Measurements from ENCODE around the gene ALDH18A1. TPM values are rescaled to one million over a fixed set of nuclear protein-coding genes. Genes with fewer than 3 reads are reported as not detected.
"Not testable (repeated sequence)": the region's sequence is repeated elsewhere in the genome, so short reads cannot be mapped to it uniquely, and the experiment has no call there.

Gene ALDH18A1
- total RNA-seq, 1 donor from 2014 or later: 11.1 TPM

- Histone ChIP-seq H3K4me1 (no peaks in the 10 kb centered on the region), H3K27ac (replicated peaks) (no peak overlapping the region), H3K4me3 (no peak overlapping the region), H3K9me3 (replicated peaks) (no peaks in the 10 kb centered on the region), H3K27me3 (ENCODE audit: low read depth) (no peaks in the 10 kb centered on the region), H3K36me3 (peaks cover 81% of the 10 kb centered on the region)
- intact Hi-C loops (cut with micrococcal nuclease): no loop called here
- TF ChIP-seq CTCF (IDR thresholded peaks at IDR 0.05; ENCODE audit: borderline replicate concordance): no peak
- no peak for DNase-seq
These were observed 19.0 kb upstream of the ALDH18A1 start for GRCh38 chr10:95675403-95676116.

- Histone ChIP-seq H3K4me1 (no peaks in the 10 kb centered on the region), H3K27me3 (ENCODE audit: low read depth) (no peaks in the 10 kb centered on the region), H3K36me3 (peaks cover 72% of the 10 kb centered on the region), H3K4me3 (no peak overlapping the region), H3K27ac (replicated peaks) (no peak overlapping the region), H3K9me3 (replicated peaks) (no peaks in the 10 kb centered on the region)
- DNase-seq: no peak
- intact Hi-C loops (cut with micrococcal nuclease): no loop called here
- TF ChIP-seq CTCF (IDR thresholded peaks at IDR 0.05; ENCODE audit: borderline replicate concordance): no peak
These were observed 18.1 kb upstream of the ALDH18A1 start for GRCh38 chr10:95674643-95675042.

GRCh38 chr10:95672641-95673040, 16.1 kb upstream of the ALDH18A1 start:
- H3K36me3 ChIP-seq: peaks cover 67% of the 10 kb centered on the region
- DNase-seq; H3K27ac ChIP-seq (replicated peaks); intact Hi-C loops (cut with micrococcal nuclease); H3K4me1 ChIP-seq; H3K4me3 ChIP-seq; H3K27me3 ChIP-seq (ENCODE audit: low read depth); H3K9me3 ChIP-seq (replicated peaks): not testable (repeated sequence)

- peak overlapping the region; percentile 39 for H3K27ac ChIP-seq (replicated peaks)
- intact Hi-C loops (cut with micrococcal nuclease): no loop called here
These were observed 8.0 kb upstream of the ALDH18A1 start for GRCh38 chr10:95664543-95664942.

GRCh38 chr10:95663496-95663895, 7.0 kb upstream of the ALDH18A1 start:
- H3K27ac ChIP-seq (replicated peaks): peak overlapping the region; percentile 39
- no peaks in the 10 kb centered on the region for H3K27me3 ChIP-seq (ENCODE audit: low read depth)
- no peak overlapping the region for H3K4me3 ChIP-seq
- TF ChIP-seq CTCF (IDR thresholded peaks at IDR 0.05; ENCODE audit: borderline replicate concordance): no peak
- peaks cover 23% of the 10 kb centered on the region for H3K4me1 ChIP-seq
- intact Hi-C loops (cut with micrococcal nuclease): no loop called here
- H3K36me3 ChIP-seq: peaks cover 16% of the 10 kb centered on the region
- DNase-seq: no peak
- H3K9me3 ChIP-seq (replicated peaks): no peaks in the 10 kb centered on the region

More at GRCh38 chr10:95664543-95664942, 8.0 kb upstream of the ALDH18A1 start:
- DNase-seq: no peak
- peaks cover 23% of the 10 kb centered on the region for H3K4me1 ChIP-seq
- H3K9me3 ChIP-seq (replicated peaks): no peaks in the 10 kb centered on the region
- H3K36me3 ChIP-seq: peaks cover 23% of the 10 kb centered on the region
- TF ChIP-seq CTCF (IDR thresholded peaks at IDR 0.05; ENCODE audit: borderline replicate concordance): no peak
- no peak overlapping the region for H3K4me3 ChIP-seq
- H3K27me3 ChIP-seq (ENCODE audit: low read depth): no peaks in the 10 kb centered on the region

- intact Hi-C loops (cut with micrococcal nuclease): no loop called here
- H3K4me1 ChIP-seq: peaks cover 28% of the 10 kb centered on the region
- TF ChIP-seq CTCF (IDR thresholded peaks at IDR 0.05; ENCODE audit: borderline replicate concordance): no peak
- H3K27me3 ChIP-seq (ENCODE audit: low read depth): no peaks in the 10 kb centered on the region
- DNase-seq: no peak
- H3K27ac ChIP-seq (replicated peaks): no peak overlapping the region
- no peak overlapping the region for H3K4me3 ChIP-seq
- no peaks in the 10 kb centered on the region for H3K9me3 ChIP-seq (replicated peaks)
- peaks cover 4% of the 10 kb centered on the region for H3K36me3 ChIP-seq
These were observed 5.3 kb upstream of the ALDH18A1 start for GRCh38 chr10:95661818-95662217.

Data from left ventricle myocardium inferior (tissue), 1 donor.